Measurements from ENCODE around the gene GSDMA. TPM values are rescaled to one million over a fixed set of nuclear protein-coding genes. Genes with fewer than 3 reads are reported as not detected.

The GSDMA gene
- total and polyA plus RNA-seq, 4 donors = 0.19 to 0.61 (median 0.41) TPM; not detected in 1

GRCh38 chr17:39973496-39973895 is 10.7 kb downstream of the GSDMA start:
- Histone ChIP-seq H3K4me1 (ENCODE audit: control insufficient read depth, insufficient read depth, low read length) (no peaks in the 10 kb centered on the region), H3K27ac (ENCODE audit: low read depth, low read length) (no peak overlapping the region), H3K36me3 (ENCODE audit: control insufficient read depth, insufficient read depth, low read length) (no peaks in the 10 kb centered on the region), H3K9me3 (ENCODE audit: control insufficient read depth, insufficient read depth, low read length) (no peaks in the 10 kb centered on the region), H3K27me3 (ENCODE audit: control insufficient read depth, insufficient read depth, low read length) (peaks cover 12% of the 10 kb centered on the region), H3K4me3 (ENCODE audit: low read depth, low read length) (no peak overlapping the region)
- 88% methylated on average over 2 of the region's 2 CpGs for WGBS (ENCODE audit: insufficient coverage)
- no peak for DNase-seq (ENCODE audit: low read depth in 4 of 6, low spot score in 6 of 6)

GRCh38 chr17:39974433-39974832 is 11.6 kb downstream of the GSDMA start:
- no peaks in the 10 kb centered on the region for H3K4me1 ChIP-seq (ENCODE audit: control insufficient read depth, insufficient read depth, low read length)
- DNase-seq (ENCODE audit: low read depth in 4 of 6, low spot score in 6 of 6) = no peak
- H3K36me3 ChIP-seq (ENCODE audit: control insufficient read depth, insufficient read depth, low read length) = no peaks in the 10 kb centered on the region
- no peaks in the 10 kb centered on the region for H3K9me3 ChIP-seq (ENCODE audit: control insufficient read depth, insufficient read depth, low read length)
- 76% methylated on average over 4 of the region's 5 CpGs for WGBS (ENCODE audit: insufficient coverage)
- H3K27ac ChIP-seq (ENCODE audit: low read depth, low read length) = no peak overlapping the region
- peaks cover 12% of the 10 kb centered on the region for H3K27me3 ChIP-seq (ENCODE audit: control insufficient read depth, insufficient read depth, low read length)
- H3K4me3 ChIP-seq (ENCODE audit: low read depth, low read length) = no peak overlapping the region

- no peaks in the 10 kb centered on the region for H3K36me3 ChIP-seq (ENCODE audit: control insufficient read depth, insufficient read depth, low read length)
- DNase-seq (ENCODE audit: low read depth in 4 of 6, low spot score in 6 of 6) = peak in 1 of 6 donors; percentile 38
- H3K4me3 ChIP-seq (ENCODE audit: low read depth, low read length) = no peak overlapping the region
- WGBS (ENCODE audit: insufficient coverage) = 49% methylated on average over 3 of the region's 4 CpGs
- H3K27me3 ChIP-seq (ENCODE audit: control insufficient read depth, insufficient read depth, low read length) = peaks cover 5% of the 10 kb centered on the region
- no peaks in the 10 kb centered on the region for H3K9me3 ChIP-seq (ENCODE audit: control insufficient read depth, insufficient read depth, low read length)
- H3K27ac ChIP-seq (ENCODE audit: low read depth, low read length) = no peak overlapping the region
- H3K4me1 ChIP-seq (ENCODE audit: control insufficient read depth, insufficient read depth, low read length) = no peaks in the 10 kb centered on the region
These were observed 13.0 kb downstream of the GSDMA start for GRCh38 chr17:39975801-39976200.

GRCh38 chr17:39979016-39979670 is 16.3 kb downstream of the GSDMA start:
- DNase-seq (ENCODE audit: low read depth in 4 of 6, low spot score in 6 of 6) = no peak
- no CpG with 5 or more reads among the region's 5 CpGs for WGBS (ENCODE audit: insufficient coverage)
- H3K4me3 ChIP-seq (ENCODE audit: low read depth, low read length) = no peak overlapping the region
- no peaks in the 10 kb centered on the region for H3K27me3 ChIP-seq (ENCODE audit: control insufficient read depth, insufficient read depth, low read length)
- no peak overlapping the region for H3K27ac ChIP-seq (ENCODE audit: low read depth, low read length)
- H3K4me1 ChIP-seq (ENCODE audit: control insufficient read depth, insufficient read depth, low read length) = no peaks in the 10 kb centered on the region
- peaks cover 5% of the 10 kb centered on the region for H3K36me3 ChIP-seq (ENCODE audit: control insufficient read depth, insufficient read depth, low read length)
- no peaks in the 10 kb centered on the region for H3K9me3 ChIP-seq (ENCODE audit: control insufficient read depth, insufficient read depth, low read length)

GRCh38 chr17:39979893-39980350 is 17.1 kb downstream of the GSDMA start:
- DNase-seq (ENCODE audit: low read depth in 4 of 6, low spot score in 6 of 6) = peak in 5 of 6 donors; percentile 12 to 84 (median 17)
- H3K36me3 ChIP-seq (ENCODE audit: control insufficient read depth, insufficient read depth, low read length) = peaks cover 13% of the 10 kb centered on the region
- H3K4me3 ChIP-seq (ENCODE audit: low read depth, low read length) = peak overlapping the region; percentile 86
- no peaks in the 10 kb centered on the region for H3K4me1 ChIP-seq (ENCODE audit: control insufficient read depth, insufficient read depth, low read length)
- H3K9me3 ChIP-seq (ENCODE audit: control insufficient read depth, insufficient read depth, low read length) = no peaks in the 10 kb centered on the region
- H3K27me3 ChIP-seq (ENCODE audit: control insufficient read depth, insufficient read depth, low read length) = no peaks in the 10 kb centered on the region
- H3K27ac ChIP-seq (ENCODE audit: low read depth, low read length) = peak overlapping the region; percentile 89
- WGBS (ENCODE audit: insufficient coverage) = 0% methylated on average over 9 of the region's 10 CpGs

- DNase-seq (ENCODE audit: low read depth in 4 of 6, low spot score in 6 of 6) = peak; percentile 99 to 100 (median 100)
- under 1% methylated on average over 84 of the region's 84 CpGs for WGBS (ENCODE audit: insufficient coverage)
- Histone ChIP-seq H3K27me3 (ENCODE audit: control insufficient read depth, insufficient read depth, low read length) (no peaks in the 10 kb centered on the region), H3K4me3 (ENCODE audit: low read depth, low read length) (peak within 1 kb of the TSS; percentile 86), H3K9me3 (ENCODE audit: control insufficient read depth, insufficient read depth, low read length) (no peaks in the 10 kb centered on the region), H3K36me3 (ENCODE audit: control insufficient read depth, insufficient read depth, low read length) (peaks cover 18% of the 10 kb centered on the region), H3K4me1 (ENCODE audit: control insufficient read depth, insufficient read depth, low read length) (no peaks in the 10 kb centered on the region), H3K27ac (ENCODE audit: low read depth, low read length) (peak within 1 kb of the TSS; percentile 89)
These were observed 17.8 kb downstream of the GSDMA start, which contains the start of gene PSMD3 for GRCh38 chr17:39980351-39981206. TSS of gene PSMD3 (plus strand) at chr17:39980807. CDS start at chr17:39980971, 164 bp downstream.

GRCh38 chr17:39981207-39981741 is 18.5 kb downstream of the GSDMA start:
- peak overlapping the region; percentile 86 for H3K4me3 ChIP-seq (ENCODE audit: low read depth, low read length)
- 4% methylated on average over 11 of the region's 15 CpGs for WGBS (ENCODE audit: insufficient coverage)
- H3K27ac ChIP-seq (ENCODE audit: low read depth, low read length) = peak overlapping the region; percentile 17
- peaks cover 24% of the 10 kb centered on the region for H3K36me3 ChIP-seq (ENCODE audit: control insufficient read depth, insufficient read depth, low read length)
- no peak for DNase-seq (ENCODE audit: low read depth in 4 of 6, low spot score in 6 of 6)
- no peaks in the 10 kb centered on the region for H3K27me3 ChIP-seq (ENCODE audit: control insufficient read depth, insufficient read depth, low read length)
- H3K9me3 ChIP-seq (ENCODE audit: control insufficient read depth, insufficient read depth, low read length) = no peaks in the 10 kb centered on the region
- no peaks in the 10 kb centered on the region for H3K4me1 ChIP-seq (ENCODE audit: control insufficient read depth, insufficient read depth, low read length)

GRCh38 chr17:39981766-39982375 is 19.1 kb downstream of the GSDMA start:
- Histone ChIP-seq H3K27me3 (ENCODE audit: control insufficient read depth, insufficient read depth, low read length) (no peaks in the 10 kb centered on the region), H3K4me1 (ENCODE audit: control insufficient read depth, insufficient read depth, low read length) (no peaks in the 10 kb centered on the region), H3K4me3 (ENCODE audit: low read depth, low read length) (peak overlapping the region; percentile 86), H3K36me3 (ENCODE audit: control insufficient read depth, insufficient read depth, low read length) (peaks cover 30% of the 10 kb centered on the region), H3K9me3 (ENCODE audit: control insufficient read depth, insufficient read depth, low read length) (no peaks in the 10 kb centered on the region), H3K27ac (ENCODE audit: low read depth, low read length) (no peak overlapping the region)
- WGBS (ENCODE audit: insufficient coverage) = 17% methylated on average over 3 of the region's 7 CpGs
- no peak for DNase-seq (ENCODE audit: low read depth in 4 of 6, low spot score in 6 of 6)

- H3K27ac ChIP-seq (ENCODE audit: low read depth, low read length) = no peak overlapping the region
- H3K4me1 ChIP-seq (ENCODE audit: control insufficient read depth, insufficient read depth, low read length) = no peaks in the 10 kb centered on the region
- no peak overlapping the region for H3K4me3 ChIP-seq (ENCODE audit: low read depth, low read length)
- H3K36me3 ChIP-seq (ENCODE audit: control insufficient read depth, insufficient read depth, low read length) = peaks cover 90% of the 10 kb centered on the region
- DNase-seq (ENCODE audit: low read depth in 4 of 6, low spot score in 6 of 6) = no peak
- H3K27me3 ChIP-seq (ENCODE audit: control insufficient read depth, insufficient read depth, low read length) = no peaks in the 10 kb centered on the region
- H3K9me3 ChIP-seq (ENCODE audit: control insufficient read depth, insufficient read depth, low read length) = no peaks in the 10 kb centered on the region
- WGBS (ENCODE audit: insufficient coverage) = 94% methylated on average over 9 of the region's 11 CpGs
These were observed 25.5 kb downstream of the GSDMA start for GRCh38 chr17:39988206-39988810.

Data from spinal cord (tissue), 10 donors.